GM12891 (cell line): ENCODE data around the gene RPL10A.

Experiments
- DNase-seq: peaks from one replicate; pipeline ENCODE4 v3.0.0; 2011; ENCODE audit warnings: low spot score; ENCODE audit not compliant: insufficient read length
- FAIRE-seq: peaks from 2 replicates; lab custom pipeline; 2011; peaks lifted over from hg19 to GRCh38; lab: Jason Lieb, UNC
- PAX5 ChIP-seq: IDR thresholded peaks from 2 replicates; pipeline ENCODE4 v1.6.1; 2011; ENCODE audit warnings: low read length, moderate library complexity, mild to moderate bottlenecking; ENCODE audit not compliant: insufficient read depth, severe bottlenecking
- POLR2A ChIP-seq: IDR thresholded peaks from 2 replicates; pipeline ENCODE4 v1.6.1; 2011; ENCODE audit warnings: low read depth, low read length, control low read depth
- POLR2AphosphoS5 ChIP-seq: IDR thresholded peaks from 2 replicates; pipeline ENCODE4 v1.6.1; 2011; ENCODE audit warnings: low read depth, low read length, control low read depth
- POU2F2 ChIP-seq: IDR thresholded peaks from 2 replicates; pipeline ENCODE4 v1.6.1; 2011; ENCODE audit warnings: low read depth, mild to moderate bottlenecking, control low read depth, low read length, moderate library complexity
- SPI1 ChIP-seq: IDR thresholded peaks from 2 replicates; pipeline ENCODE4 v1.6.1; 2011; ENCODE audit warnings: low read depth, low read length, control low read depth
- TAF1 ChIP-seq: IDR thresholded peaks from 2 replicates; pipeline ENCODE4 v1.6.1; 2011; ENCODE audit warnings: low read depth, low read length, control low read depth

Gene RPL10A

DNA sequence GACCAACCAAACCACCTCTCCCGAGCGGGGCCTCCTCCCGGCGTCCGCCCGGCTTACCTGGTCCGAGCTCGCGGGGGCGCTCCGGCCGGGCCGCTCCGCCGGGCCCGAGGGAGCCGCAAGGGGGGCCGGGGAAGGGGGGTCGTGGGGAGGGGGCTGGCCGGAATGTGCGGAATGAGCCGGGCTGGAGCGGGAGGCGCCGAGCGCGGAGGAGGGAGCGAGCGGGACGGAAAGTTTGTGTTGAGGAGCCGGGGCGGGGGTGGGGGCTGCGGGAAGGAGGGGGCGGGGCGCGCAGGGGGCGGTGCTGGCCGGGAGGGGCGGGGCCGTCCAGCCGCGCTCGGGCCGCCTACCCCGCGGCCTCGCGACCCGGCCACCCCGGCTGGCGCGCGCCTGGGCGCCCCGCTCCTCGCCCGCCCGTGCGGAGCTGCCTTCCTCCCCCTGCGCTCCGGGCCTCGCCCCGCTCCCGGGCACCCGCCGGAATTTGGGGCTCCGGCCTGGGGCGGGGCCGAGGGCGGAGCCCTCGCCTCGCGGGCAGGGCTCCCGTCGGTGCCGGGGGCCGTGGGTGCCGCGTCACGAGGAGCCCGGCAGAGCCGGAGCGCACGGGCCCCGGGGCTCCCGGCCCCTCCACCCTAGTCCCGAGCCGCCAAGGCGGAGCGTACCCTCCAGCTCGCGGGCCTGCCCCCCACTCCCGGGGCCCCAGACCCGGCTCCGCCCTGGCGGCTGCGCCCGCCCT lies 28.8 kb downstream of the RPL10A start, which contains the start of gene TEAD3:
Gene TEAD3 (minus strand): TSS at position 239 of the 730 bp plus-strand sequence.
- TF ChIP-seq SPI1 (no peak), PAX5 (no peak), TAF1 (no peak), POLR2A (no peak), POU2F2 (no peak), POLR2AphosphoS5 (no peak)
- DNase-seq (peak; percentile 89), FAIRE-seq (no peak)

- DNase-seq (peak; percentile 57), FAIRE-seq (no peak)
- TF ChIP-seq TAF1: no peak
These were observed 29.6 kb downstream of the RPL10A start for GRCh38 chr6:35497571-35498421.

DNA sequence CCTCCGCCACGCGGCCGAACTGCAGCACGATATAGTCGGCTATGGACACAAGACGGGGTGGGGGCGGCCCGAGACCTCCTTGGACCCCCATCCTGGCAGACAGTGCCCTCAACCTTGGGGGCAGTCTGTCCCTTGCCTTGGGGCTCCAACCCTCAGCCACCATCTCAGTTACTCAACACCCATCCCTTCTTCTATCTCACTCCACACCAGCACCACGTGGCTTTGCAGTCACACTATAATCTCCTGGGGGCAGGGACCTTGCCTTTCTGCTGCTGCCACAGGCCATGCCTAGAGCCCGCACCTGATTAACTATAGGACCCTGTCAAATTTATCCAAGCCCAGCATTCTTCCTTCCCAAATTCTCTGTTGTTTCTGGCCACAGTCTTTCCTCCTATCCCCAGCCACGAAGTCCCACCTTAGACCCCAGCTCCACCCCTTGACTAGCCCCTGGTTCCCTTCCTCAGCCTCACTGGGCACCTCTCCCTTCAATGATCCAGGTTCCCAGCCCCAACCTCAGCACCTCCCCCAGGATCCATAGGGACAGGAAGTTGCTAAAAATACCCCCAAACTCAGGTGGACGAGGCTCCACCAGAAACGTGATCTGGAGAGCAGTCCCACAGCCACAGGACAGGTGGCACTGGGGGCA lies 30.3 kb downstream of the RPL10A start:
- no peak for FAIRE-seq
- TF ChIP-seq TAF1: no peak
- TF ChIP-seq POLR2A: no peak
- no peak for TF ChIP-seq SPI1
- TF ChIP-seq POU2F2: no peak
- TF ChIP-seq PAX5: no peak
- no peak for TF ChIP-seq POLR2AphosphoS5
- no peak for DNase-seq

- FAIRE-seq: no peak
- TF ChIP-seq PAX5: no peak
- TF ChIP-seq POU2F2: no peak
- no peak for TF ChIP-seq SPI1
- TF ChIP-seq TAF1: no peak
- TF ChIP-seq POLR2AphosphoS5: no peak
- no peak for TF ChIP-seq POLR2A
- DNase-seq: no peak
These were observed 31.2 kb downstream of the RPL10A start for GRCh38 chr6:35499372-35499771.

DNA sequence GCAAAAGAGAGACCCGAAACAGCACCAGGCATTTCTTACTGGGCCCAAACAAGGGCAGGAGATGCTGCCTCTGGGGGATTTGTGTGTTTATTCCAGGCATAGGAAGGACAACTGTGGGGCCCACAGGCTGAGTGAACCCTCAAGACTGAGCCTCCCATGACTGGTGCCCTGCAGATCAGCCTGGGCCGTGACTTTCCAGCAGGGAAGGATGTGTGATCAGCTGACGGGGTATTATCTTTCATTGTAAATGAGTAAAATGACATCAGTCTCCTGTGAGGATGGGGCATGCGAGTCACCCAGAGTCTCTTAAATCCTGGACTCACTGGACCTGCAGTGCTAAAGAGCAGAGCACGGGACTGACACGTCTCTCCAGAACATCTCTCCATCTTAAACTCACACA lies 32.6 kb downstream of the RPL10A start:
- FAIRE-seq (no peak), DNase-seq (no peak)
- TF ChIP-seq TAF1 (no peak), POLR2A (no peak), SPI1 (no peak)

DNA sequence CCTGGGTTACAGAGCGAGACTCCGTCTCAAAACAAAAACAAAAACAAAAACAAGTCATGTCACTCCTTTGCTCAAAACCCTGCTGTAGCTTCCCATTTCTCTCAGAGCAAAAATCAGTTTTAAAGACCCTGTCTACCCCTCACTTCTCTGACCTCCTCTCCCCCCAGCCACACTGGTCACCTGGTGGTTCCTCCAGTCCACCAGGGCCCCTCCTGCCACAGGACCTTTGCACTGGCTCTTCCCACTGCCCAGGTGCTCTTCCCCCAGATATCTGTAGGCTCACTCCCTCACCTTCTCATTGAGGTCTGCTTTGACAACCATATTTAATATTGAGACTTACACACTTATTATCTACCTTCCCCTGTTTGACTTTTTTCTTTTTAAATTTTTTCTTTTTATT lies 33.6 kb downstream of the RPL10A start:
- FAIRE-seq (no peak), DNase-seq (no peak)
- TF ChIP-seq PAX5: no peak
- TF ChIP-seq POU2F2: no peak
- TF ChIP-seq POLR2A: no peak
- TF ChIP-seq SPI1: no peak
- TF ChIP-seq POLR2AphosphoS5: no peak
- TF ChIP-seq TAF1: no peak

DNA sequence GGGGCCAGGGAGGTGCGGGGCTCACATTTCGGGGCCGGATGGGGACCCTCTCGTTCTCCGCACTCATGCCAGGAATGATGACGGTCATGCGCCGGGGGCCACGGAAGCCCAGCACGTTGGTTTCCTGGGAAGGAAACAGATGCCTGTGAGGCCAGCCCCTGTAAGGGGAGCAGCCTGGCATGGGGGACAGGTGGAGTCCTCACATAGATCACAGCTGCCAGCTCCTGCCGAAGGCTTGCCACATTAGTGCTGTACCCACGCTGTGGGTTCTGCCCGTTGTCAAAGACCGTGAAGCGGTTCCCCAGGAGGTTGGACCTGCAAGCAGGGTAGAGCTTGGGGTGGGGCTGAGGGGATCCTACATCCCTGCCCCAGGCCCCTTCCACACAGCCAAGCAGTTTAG lies 35.3 kb downstream of the RPL10A start:
- TF ChIP-seq POLR2AphosphoS5 (no peak), POLR2A (no peak), SPI1 (no peak), TAF1 (no peak), POU2F2 (no peak), PAX5 (no peak)
- DNase-seq (no peak), FAIRE-seq (no peak)

DNA sequence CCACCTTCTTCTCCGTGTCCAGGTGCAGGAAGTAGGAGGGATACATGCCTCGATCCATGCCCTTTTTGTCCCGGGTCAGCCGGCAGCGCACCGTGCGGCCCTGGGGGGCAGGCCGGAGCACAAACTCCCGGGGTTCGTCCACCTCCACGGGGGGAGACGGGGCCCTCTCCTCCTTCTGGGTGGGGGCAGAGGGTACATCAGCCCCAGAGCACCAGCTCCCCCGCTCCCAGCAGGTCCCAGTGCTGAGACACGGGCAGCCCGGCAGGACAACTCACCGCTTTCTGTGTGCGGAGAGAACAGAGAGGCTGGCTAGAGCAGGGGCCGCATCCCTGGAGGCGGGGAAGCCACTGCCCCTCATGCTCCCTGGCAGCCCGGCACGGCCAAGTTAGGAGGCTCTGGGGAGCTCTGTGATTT lies 37.8 kb downstream of the RPL10A start:
- FAIRE-seq (no peak), DNase-seq (no peak)
- TF ChIP-seq SPI1: no peak
- no peak for TF ChIP-seq TAF1
- no peak for TF ChIP-seq POLR2AphosphoS5

- FAIRE-seq: no peak
These were observed 38.3 kb downstream of the RPL10A start for GRCh38 chr6:35506536-35506935.

More at GRCh38 chr6:35506536-35506935, 38.3 kb downstream of the RPL10A start:
- DNase-seq: no peak
- no peak for TF ChIP-seq SPI1
- TF ChIP-seq POLR2AphosphoS5: no peak
- TF ChIP-seq TAF1: no peak
- no peak for TF ChIP-seq POU2F2
- TF ChIP-seq PAX5: no peak
- no peak for TF ChIP-seq POLR2A
